Mucosa of rectum (tissue), 2 donors: ENCODE results near the gene TBC1D32.
A peak's percentile ranks its signal among the peaks of the same experiment; 100 is the strongest.
"Not testable (repeated sequence)": the region's sequence is repeated elsewhere in the genome, so short reads cannot be mapped to it uniquely, and the experiment has no call there.

Experiments
- H3K27ac ChIP-seq, 2 donors: one replicate each; pipeline ENCODE4 v1.7.0; 2013; ENCODE audit warnings: inconsistent platforms in 2 of 2, low read depth in 2 of 2, low read length in 2 of 2
- H3K27me3 ChIP-seq, 2 donors: one replicate each; pipeline ENCODE4 v1.7.0; 2013; ENCODE audit warnings: low read length in 2 of 2; ENCODE audit not compliant: control insufficient read depth in 2 of 2, insufficient read depth in 2 of 2
- H3K36me3 ChIP-seq, 2 donors: one replicate each; pipeline ENCODE4 v1.7.0; 2013; ENCODE audit warnings: low read length in 2 of 2; ENCODE audit not compliant: control insufficient read depth in 2 of 2, insufficient read depth in 2 of 2
- H3K4me1 ChIP-seq, 2 donors: one replicate each; pipeline ENCODE4 v1.7.0; 2013; ENCODE audit warnings: low read length in 2 of 2, mild to moderate bottlenecking in 1 of 2; ENCODE audit not compliant: control insufficient read depth in 2 of 2, insufficient read depth in 2 of 2
- H3K4me3 ChIP-seq, 2 donors: one replicate each; pipeline ENCODE4 v1.7.0; 2013; ENCODE audit warnings: low read length in 2 of 2
- H3K9ac ChIP-seq, 2 donors: one replicate each; pipeline ENCODE4 v1.7.0; 2013; ENCODE audit warnings: low read length in 2 of 2, low read depth in 1 of 2, mild to moderate bottlenecking in 1 of 2
- H3K9me3 ChIP-seq, 2 donors: one replicate each; pipeline ENCODE4 v1.7.0; 2013; ENCODE audit warnings: low read length in 2 of 2; ENCODE audit not compliant: control insufficient read depth in 2 of 2
- donor health status: healthy.
- donor health status: Normal muscosa, but diverticular disease.

TBC1D32 gene

GRCh38 chr6:121090492-121090891 lies 243.8 kb downstream of the TBC1D32 start:
- Histone ChIP-seq H3K9ac (no peak overlapping the region), H3K4me1 (no peaks in the 10 kb centered on the region), H3K27ac (no peak overlapping the region), H3K36me3 (no peaks in the 10 kb centered on the region), H3K4me3 (no peak overlapping the region), H3K9me3 (no peaks in the 10 kb centered on the region), H3K27me3 (no peaks in the 10 kb centered on the region)

DNA sequence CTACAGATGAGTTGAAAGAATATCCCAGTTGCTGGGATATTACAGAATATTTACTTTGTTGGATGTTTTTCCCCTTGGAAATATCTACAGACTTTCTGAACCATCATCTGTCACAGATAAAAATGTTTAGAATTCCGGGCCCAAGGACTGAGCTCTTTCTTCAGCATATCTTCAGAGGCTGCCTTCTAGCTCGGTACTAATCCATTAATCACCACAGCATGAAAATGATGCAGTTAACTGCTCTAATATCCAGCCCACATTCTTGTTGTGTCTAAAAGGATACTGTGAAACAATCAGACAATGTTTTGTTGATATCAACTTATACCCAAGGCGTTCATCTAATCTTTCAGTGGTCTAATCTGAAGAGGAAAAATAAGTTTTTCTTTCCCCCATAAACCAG lies 247.4 kb downstream of the TBC1D32 start:
- Histone ChIP-seq H3K4me3 (no peak overlapping the region), H3K9me3 (no peaks in the 10 kb centered on the region), H3K27ac (no peak overlapping the region), H3K27me3 (no peaks in the 10 kb centered on the region), H3K9ac (no peak overlapping the region), H3K36me3 (no peaks in the 10 kb centered on the region), H3K4me1 (no peaks in the 10 kb centered on the region)

DNA sequence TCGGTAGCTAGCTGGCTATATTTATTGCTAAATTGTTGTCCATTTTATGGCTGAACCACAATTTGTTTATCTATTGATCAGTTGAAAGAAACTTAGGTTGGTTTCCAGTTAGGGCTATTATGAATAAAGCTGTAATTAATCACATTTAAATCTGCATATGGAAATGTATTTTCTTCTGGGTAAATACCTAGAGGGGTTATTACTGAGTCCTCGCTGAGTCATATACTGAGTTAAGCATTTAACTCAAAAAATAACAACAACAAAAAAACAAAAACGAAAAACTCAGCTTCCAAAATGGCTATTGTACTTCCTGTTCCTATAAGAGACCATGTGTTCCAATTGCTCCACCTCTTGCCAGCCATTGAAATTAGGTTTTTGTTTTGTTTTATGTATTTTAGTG lies 258.2 kb downstream of the TBC1D32 start:
- Histone ChIP-seq H3K4me3 (no peak overlapping the region), H3K9ac (no peak overlapping the region), H3K4me1 (no peaks in the 10 kb centered on the region), H3K9me3 (no peaks in the 10 kb centered on the region), H3K27ac (no peak overlapping the region), H3K27me3 (no peaks in the 10 kb centered on the region), H3K36me3 (no peaks in the 10 kb centered on the region)

- H3K9me3 ChIP-seq, H3K27me3 ChIP-seq, H3K4me1 ChIP-seq, H3K36me3 ChIP-seq, H3K9ac ChIP-seq, H3K27ac ChIP-seq, H3K4me3 ChIP-seq: not testable (repeated sequence)
Observed at GRCh38 chr6:121068749-121069148, 265.5 kb downstream of the TBC1D32 start.

DNA sequence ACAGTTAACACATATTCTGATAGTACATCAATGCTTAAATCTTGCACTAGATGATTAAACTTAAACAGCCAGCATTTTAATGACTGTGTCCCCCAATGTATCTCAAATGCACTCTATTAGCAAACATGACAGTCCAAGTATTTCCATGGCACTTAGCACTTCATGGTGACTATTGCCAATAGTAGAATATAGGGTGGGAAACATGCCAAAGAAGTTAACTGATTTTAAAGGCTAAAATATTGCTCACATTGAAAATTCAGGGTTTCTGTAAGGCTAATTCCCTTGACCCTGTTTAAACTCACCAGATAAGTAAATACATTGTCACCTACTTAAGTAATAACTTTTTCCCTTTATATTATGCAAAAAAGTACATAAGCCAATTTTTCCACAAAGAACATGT lies 266.9 kb downstream of the TBC1D32 start:
- no peaks in the 10 kb centered on the region for H3K4me1 ChIP-seq
- H3K27me3 ChIP-seq = no peaks in the 10 kb centered on the region
- no peak overlapping the region for H3K9ac ChIP-seq
- no peak overlapping the region for H3K4me3 ChIP-seq
- H3K9me3 ChIP-seq = peaks cover 0 to 7% of the 10 kb centered on the region in 2 donors
- H3K36me3 ChIP-seq = no peaks in the 10 kb centered on the region
- H3K27ac ChIP-seq = no peak overlapping the region

DNA sequence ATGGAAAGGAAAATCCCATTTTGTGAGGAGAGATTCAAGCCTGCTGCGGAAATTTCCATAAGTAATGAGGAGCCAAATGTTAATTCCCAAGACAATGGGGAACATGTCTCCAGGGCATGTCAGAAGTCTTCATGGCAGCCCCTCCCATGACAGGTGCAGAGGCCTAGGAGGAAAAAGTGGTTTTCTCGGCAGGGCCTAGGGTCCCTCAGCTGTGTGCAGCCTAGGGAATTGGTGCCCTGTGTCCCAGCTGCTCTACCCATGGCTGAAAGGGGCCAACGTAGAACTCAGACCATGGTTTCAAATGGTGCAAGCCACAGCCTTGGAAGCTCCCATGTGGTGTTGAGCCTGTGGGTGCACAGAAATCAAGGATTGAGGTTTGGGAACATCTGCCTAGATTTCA lies 269.9 kb downstream of the TBC1D32 start:
- no peaks in the 10 kb centered on the region for H3K27me3 ChIP-seq
- no peak overlapping the region for H3K4me3 ChIP-seq
- no peaks in the 10 kb centered on the region for H3K36me3 ChIP-seq
- no peak overlapping the region for H3K9ac ChIP-seq
- H3K27ac ChIP-seq = no peak overlapping the region
- peaks cover 0 to 8% of the 10 kb centered on the region in 2 donors for H3K9me3 ChIP-seq
- no peaks in the 10 kb centered on the region for H3K4me1 ChIP-seq

DNA sequence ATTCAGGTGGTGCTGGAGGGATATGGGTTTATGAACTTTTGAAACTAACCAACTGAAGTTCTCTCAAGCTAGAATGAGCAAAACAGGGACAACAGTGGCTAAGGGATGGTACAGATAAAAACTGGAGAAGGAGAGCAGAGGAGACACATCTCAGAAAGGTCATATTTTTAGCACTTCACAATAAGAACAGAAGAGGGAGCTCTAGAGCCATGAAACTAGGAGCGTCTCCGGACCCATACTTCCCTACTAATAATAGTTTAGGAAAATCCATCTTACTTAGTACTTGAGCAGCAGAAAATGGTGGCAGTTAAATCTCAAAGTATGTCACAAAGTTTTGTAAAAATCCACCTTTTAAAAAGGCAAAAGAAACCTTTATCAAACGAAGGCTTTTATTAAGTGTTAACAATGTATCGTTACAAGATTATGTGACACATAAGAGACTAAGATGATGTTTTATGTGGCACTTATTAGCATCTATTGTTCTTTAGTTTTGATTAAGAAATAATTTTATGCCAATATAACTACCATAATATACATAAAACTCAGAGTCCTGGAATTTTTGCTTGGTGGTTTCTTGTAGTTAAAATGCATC lies 278.6 kb downstream of the TBC1D32 start:
- H3K4me3 ChIP-seq = no peak overlapping the region
- H3K9ac ChIP-seq = no peak overlapping the region
- H3K27me3 ChIP-seq = no peaks in the 10 kb centered on the region
- H3K27ac ChIP-seq = no peak overlapping the region
- H3K9me3 ChIP-seq = no peaks in the 10 kb centered on the region
- H3K36me3 ChIP-seq = no peaks in the 10 kb centered on the region
- H3K4me1 ChIP-seq = no peaks in the 10 kb centered on the region

GRCh38 chr6:121048593-121048992 lies 285.7 kb downstream of the TBC1D32 start:
- H3K4me1 ChIP-seq, H3K27ac ChIP-seq, H3K27me3 ChIP-seq, H3K4me3 ChIP-seq, H3K9ac ChIP-seq, H3K36me3 ChIP-seq, H3K9me3 ChIP-seq: not testable (repeated sequence)

DNA sequence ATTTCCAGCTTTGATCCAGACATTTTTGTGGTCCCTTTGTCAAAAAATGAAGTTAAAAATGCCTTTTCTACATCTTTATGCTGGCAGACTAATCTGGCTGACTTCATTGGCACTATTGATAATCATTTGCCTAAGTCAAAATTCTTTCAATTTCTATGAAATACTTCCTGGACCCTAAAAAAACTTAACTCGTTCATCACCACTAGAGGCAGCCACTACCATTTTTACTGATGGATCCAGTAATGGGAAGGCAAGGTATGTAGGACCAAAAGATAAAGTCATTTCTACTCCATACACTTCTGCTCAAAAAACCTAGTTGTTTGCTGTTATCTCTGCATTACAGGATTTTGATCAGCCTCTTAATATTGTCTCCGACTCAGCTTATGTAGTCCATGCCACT lies 289.4 kb downstream of the TBC1D32 start:
- not testable (repeated sequence) for H3K27me3 ChIP-seq, H3K9me3 ChIP-seq, H3K4me1 ChIP-seq, H3K9ac ChIP-seq, H3K27ac ChIP-seq, H3K36me3 ChIP-seq, H3K4me3 ChIP-seq

GRCh38 chr6:121043706-121044105 lies 290.6 kb downstream of the TBC1D32 start:
- H3K4me3 ChIP-seq = peak overlapping the region in 1 of 2 donors; percentile 41
- H3K4me1 ChIP-seq, H3K9me3 ChIP-seq, H3K9ac ChIP-seq, H3K36me3 ChIP-seq, H3K27me3 ChIP-seq: not testable (repeated sequence)
- H3K27ac ChIP-seq = peak overlapping the region in 1 of 2 donors; percentile 58

DNA sequence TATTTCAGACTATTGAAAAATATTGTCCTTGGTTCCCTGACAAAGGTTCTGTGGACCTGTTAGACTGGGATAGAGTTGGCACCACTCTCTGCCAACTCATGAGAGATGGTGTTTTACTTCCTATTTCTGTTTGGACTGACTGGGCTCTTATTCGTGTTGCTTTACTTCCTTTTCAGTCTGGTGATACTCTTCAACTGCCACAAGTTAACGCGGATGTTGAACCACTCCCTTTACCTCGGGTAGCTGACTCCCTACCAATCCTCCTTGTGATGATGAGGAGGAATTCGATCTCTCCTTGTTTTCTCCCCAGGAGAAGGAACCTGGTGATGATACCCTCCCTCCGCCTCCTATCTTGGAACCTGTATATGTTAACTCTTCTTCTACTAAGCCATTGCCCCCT lies 291.1 kb downstream of the TBC1D32 start:
- H3K36me3 ChIP-seq, H3K9me3 ChIP-seq, H3K4me1 ChIP-seq, H3K27me3 ChIP-seq, H3K9ac ChIP-seq: not testable (repeated sequence)
- Histone ChIP-seq H3K4me3 (peak overlapping the region in 1 of 2 donors; percentile 41), H3K27ac (peak overlapping the region in 1 of 2 donors; percentile 58)
